ENCODE measurements around the gene AIRE.

AIRE gene

GRCh38 chr21:44321846-44322450, 36.3 kb downstream of the AIRE start:
- Histone ChIP-seq H2AFZ (ENCODE audit: low read depth, low read length) (no peak overlapping the region), H3K4me2 (ENCODE audit: insufficient read depth, low read length) (no peak overlapping the region), H4K20me1 (ENCODE audit: insufficient read depth, low read length) (peaks cover 28% of the 10 kb centered on the region), H3K4me3 (ENCODE audit: low read depth in 1 of 2, low read length in 2 of 2) (no peak overlapping the region), H3K9ac (ENCODE audit: low read depth, low read length) (no peak overlapping the region), H3K27ac (ENCODE audit: low read length) (no peak overlapping the region), H3K4me1 (ENCODE audit: insufficient read depth, low read length) (no peaks in the 10 kb centered on the region), H3K36me3 (ENCODE audit: insufficient read depth, low read length) (peaks cover 90% of the 10 kb centered on the region), H3K27me3 (ENCODE audit: insufficient read depth, low read length, poor library complexity) (no peaks in the 10 kb centered on the region), H3K9me3 (ENCODE audit: insufficient read depth, low read length, severe bottlenecking) (no peaks in the 10 kb centered on the region), H3K79me2 (ENCODE audit: insufficient read depth, low read length) (no peaks in the 10 kb centered on the region)
- DNase-seq, result no peak
- no peak for ATAC-seq (ENCODE audit: insufficient read depth, low read depth)
- TF ChIP-seq EZH2 (IDR thresholded peaks at IDR 0.05; ENCODE audit: borderline replicate concordance, low read depth, low read length, severe bottlenecking) (no peak), CTCF (IDR thresholded peaks at IDR 0.05; ENCODE audit: borderline replicate concordance, extremely low read depth, low read length, poor library complexity, severe bottlenecking) (no peak)

- Histone ChIP-seq H3K4me1 (ENCODE audit: insufficient read depth, low read length) (no peaks in the 10 kb centered on the region), H3K4me2 (ENCODE audit: insufficient read depth, low read length) (no peak overlapping the region), H3K79me2 (ENCODE audit: insufficient read depth, low read length) (no peaks in the 10 kb centered on the region), H4K20me1 (ENCODE audit: insufficient read depth, low read length) (peaks cover 33% of the 10 kb centered on the region), H2AFZ (ENCODE audit: low read depth, low read length) (no peak overlapping the region), H3K36me3 (ENCODE audit: insufficient read depth, low read length) (peaks cover 90% of the 10 kb centered on the region), H3K27me3 (ENCODE audit: insufficient read depth, low read length, poor library complexity) (no peaks in the 10 kb centered on the region), H3K9ac (ENCODE audit: low read depth, low read length) (no peak overlapping the region), H3K27ac (ENCODE audit: low read length) (no peak overlapping the region), H3K9me3 (ENCODE audit: insufficient read depth, low read length, severe bottlenecking) (no peaks in the 10 kb centered on the region), H3K4me3 (ENCODE audit: low read depth in 1 of 2, low read length in 2 of 2) (no peak overlapping the region)
- ATAC-seq (ENCODE audit: insufficient read depth, low read depth), result no peak
- TF ChIP-seq EZH2 (IDR thresholded peaks at IDR 0.05; ENCODE audit: borderline replicate concordance, low read depth, low read length, severe bottlenecking) (no peak), CTCF (IDR thresholded peaks at IDR 0.05; ENCODE audit: borderline replicate concordance, extremely low read depth, low read length, poor library complexity, severe bottlenecking) (no peak)
- DNase-seq, result no peak
These were observed 37.1 kb downstream of the AIRE start for GRCh38 chr21:44322621-44323325.

- ATAC-seq (ENCODE audit: insufficient read depth, low read depth) (no peak), DNase-seq (no peak)
- TF ChIP-seq EZH2 (IDR thresholded peaks at IDR 0.05; ENCODE audit: borderline replicate concordance, low read depth, low read length, severe bottlenecking), result no peak
- TF ChIP-seq CTCF (IDR thresholded peaks at IDR 0.05; ENCODE audit: borderline replicate concordance, extremely low read depth, low read length, poor library complexity, severe bottlenecking), result no peak
- no peaks in the 10 kb centered on the region for H3K27me3 ChIP-seq (ENCODE audit: insufficient read depth, low read length, poor library complexity)
- no peaks in the 10 kb centered on the region for H3K4me1 ChIP-seq (ENCODE audit: insufficient read depth, low read length)
- no peak overlapping the region for H2AFZ ChIP-seq (ENCODE audit: low read depth, low read length)
- H3K27ac ChIP-seq (ENCODE audit: low read length), result no peak overlapping the region
- H3K9ac ChIP-seq (ENCODE audit: low read depth, low read length), result no peak overlapping the region
- peaks cover 87% of the 10 kb centered on the region for H3K36me3 ChIP-seq (ENCODE audit: insufficient read depth, low read length)
- peaks cover 28% of the 10 kb centered on the region for H4K20me1 ChIP-seq (ENCODE audit: insufficient read depth, low read length)
- no peak overlapping the region for H3K4me2 ChIP-seq (ENCODE audit: insufficient read depth, low read length)
- H3K9me3 ChIP-seq (ENCODE audit: insufficient read depth, low read length, severe bottlenecking), result no peaks in the 10 kb centered on the region
- H3K4me3 ChIP-seq (ENCODE audit: low read depth in 1 of 2, low read length in 2 of 2), result no peak overlapping the region
- no peaks in the 10 kb centered on the region for H3K79me2 ChIP-seq (ENCODE audit: insufficient read depth, low read length)
These were observed 37.9 kb downstream of the AIRE start for GRCh38 chr21:44323591-44323990.
